OCI-LY3 (cell line): ENCODE data around the gene TCP11L1.

Experiments
- EZH2phosphoT487 ChIP-seq: fragments of 200-600 bp; shearing (Covaris generic); IDR thresholded peaks from 2 replicates; pipeline ENCODE4 v1.6.1; 2018; ENCODE audit warnings: antibody characterized with exemption, mixed run types, low read depth
- TF ChIP-seq, protein P1 (sequence below): fragments of 200-600, 300-600 bp; sonication (generic); IDR thresholded peaks from 2 replicates; pipeline ENCODE4 v1.5.1; 2014; ENCODE audit warnings: antibody characterized with exemption, low read length, low read depth

DNA sequence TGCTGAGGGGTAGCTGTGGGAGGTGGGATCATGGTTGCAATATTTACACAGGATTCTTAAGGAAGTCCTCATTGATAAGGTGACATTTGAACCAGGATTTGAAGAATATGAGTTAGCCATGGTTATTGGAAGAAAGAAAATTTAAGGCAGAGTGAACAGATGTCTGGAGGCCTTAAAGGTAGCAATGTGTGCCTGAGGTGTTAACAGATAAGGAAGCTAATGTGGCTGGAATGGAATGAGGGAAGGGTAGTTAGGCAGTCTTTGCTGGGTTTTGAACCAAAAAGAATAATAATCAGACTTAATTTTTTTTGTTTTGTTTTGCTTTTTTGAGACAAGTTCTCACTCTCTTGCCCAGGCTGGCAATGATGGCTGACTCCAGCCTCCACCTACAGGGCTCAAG is 33.4 kb upstream of the TCP11L1 start:
- TF ChIP-seq, protein P1, sequence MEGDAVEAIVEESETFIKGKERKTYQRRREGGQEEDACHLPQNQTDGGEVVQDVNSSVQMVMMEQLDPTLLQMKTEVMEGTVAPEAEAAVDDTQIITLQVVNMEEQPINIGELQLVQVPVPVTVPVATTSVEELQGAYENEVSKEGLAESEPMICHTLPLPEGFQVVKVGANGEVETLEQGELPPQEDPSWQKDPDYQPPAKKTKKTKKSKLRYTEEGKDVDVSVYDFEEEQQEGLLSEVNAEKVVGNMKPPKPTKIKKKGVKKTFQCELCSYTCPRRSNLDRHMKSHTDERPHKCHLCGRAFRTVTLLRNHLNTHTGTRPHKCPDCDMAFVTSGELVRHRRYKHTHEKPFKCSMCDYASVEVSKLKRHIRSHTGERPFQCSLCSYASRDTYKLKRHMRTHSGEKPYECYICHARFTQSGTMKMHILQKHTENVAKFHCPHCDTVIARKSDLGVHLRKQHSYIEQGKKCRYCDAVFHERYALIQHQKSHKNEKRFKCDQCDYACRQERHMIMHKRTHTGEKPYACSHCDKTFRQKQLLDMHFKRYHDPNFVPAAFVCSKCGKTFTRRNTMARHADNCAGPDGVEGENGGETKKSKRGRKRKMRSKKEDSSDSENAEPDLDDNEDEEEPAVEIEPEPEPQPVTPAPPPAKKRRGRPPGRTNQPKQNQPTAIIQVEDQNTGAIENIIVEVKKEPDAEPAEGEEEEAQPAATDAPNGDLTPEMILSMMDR, result no peak
- TF ChIP-seq EZH2phosphoT487, result no peak
